OCI-LY1 (cell line): ENCODE data around the gene P2RX2.

ENCODE experiments used
- EZH2 ChIP-seq: fragments of 200-600 bp; sonication (generic), shearing (Covaris generic); IDR thresholded peaks from 2 replicates; pipeline ENCODE4 v1.8.0; 2017; ENCODE audit warnings: borderline replicate concordance, mixed run types, mild to moderate bottlenecking, antibody characterized with exemption, low read length, moderate library complexity, mixed read lengths
- TF ChIP-seq, protein P1 (sequence below): fragments of 200-600 bp; sonication (generic), shearing (Covaris generic); IDR thresholded peaks from 2 replicates; pipeline ENCODE4 v1.5.1; 2017; ENCODE audit warnings: mild to moderate bottlenecking, antibody characterized with exemption, low read length, moderate library complexity, mixed read lengths

DNA sequence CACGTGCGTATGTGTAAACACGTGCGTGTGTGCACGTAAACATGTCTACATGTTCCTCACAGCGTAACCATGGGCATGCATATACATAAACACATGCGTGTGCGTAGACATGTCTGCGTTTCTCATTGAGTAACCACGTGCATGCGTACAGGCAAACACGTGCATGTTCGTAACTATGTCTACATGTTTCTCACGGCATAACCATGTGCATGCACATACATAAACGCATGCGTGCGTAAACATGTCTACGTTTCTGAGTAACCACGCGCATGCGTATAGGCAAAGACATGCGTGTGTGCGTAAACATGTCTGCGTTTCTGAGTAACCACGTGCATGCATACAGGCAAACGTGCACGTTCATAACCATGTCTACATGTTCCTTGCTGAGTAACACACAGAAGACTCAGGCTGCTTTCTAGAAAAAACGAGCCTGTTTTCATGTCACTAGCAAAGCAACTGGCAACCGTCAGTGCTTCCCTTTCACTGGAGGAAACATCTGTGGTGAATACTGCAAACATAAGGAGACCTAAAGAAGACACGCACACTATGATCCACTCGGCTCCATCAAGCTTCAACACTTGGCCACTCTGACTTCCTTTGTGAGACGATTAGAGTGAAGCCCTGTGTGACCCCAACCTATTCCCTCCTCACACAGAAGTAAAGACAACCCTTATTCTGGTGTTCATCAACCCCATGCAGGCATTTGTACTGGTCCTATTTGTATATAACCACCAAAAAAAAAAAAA lies 39.7 kb downstream of the P2RX2 start:
- TF ChIP-seq, protein P1, sequence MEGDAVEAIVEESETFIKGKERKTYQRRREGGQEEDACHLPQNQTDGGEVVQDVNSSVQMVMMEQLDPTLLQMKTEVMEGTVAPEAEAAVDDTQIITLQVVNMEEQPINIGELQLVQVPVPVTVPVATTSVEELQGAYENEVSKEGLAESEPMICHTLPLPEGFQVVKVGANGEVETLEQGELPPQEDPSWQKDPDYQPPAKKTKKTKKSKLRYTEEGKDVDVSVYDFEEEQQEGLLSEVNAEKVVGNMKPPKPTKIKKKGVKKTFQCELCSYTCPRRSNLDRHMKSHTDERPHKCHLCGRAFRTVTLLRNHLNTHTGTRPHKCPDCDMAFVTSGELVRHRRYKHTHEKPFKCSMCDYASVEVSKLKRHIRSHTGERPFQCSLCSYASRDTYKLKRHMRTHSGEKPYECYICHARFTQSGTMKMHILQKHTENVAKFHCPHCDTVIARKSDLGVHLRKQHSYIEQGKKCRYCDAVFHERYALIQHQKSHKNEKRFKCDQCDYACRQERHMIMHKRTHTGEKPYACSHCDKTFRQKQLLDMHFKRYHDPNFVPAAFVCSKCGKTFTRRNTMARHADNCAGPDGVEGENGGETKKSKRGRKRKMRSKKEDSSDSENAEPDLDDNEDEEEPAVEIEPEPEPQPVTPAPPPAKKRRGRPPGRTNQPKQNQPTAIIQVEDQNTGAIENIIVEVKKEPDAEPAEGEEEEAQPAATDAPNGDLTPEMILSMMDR = no peak
- TF ChIP-seq EZH2 = no peak
